Large intestine (tissue), 1 donor: ENCODE measurements around the gene KHDC1. TPM values are rescaled to one million over a fixed set of nuclear protein-coding genes. Genes with fewer than 3 reads are reported as not detected.

ENCODE experiments used
- polyA plus RNA-seq: library from polyadenylated mRNA; unstranded; fragments of 120-200 nt; gene quantifications from one replicate; pipeline ENCODE4 v1.2.1, GENCODE V29; 2013

Gene KHDC1
- polyA plus RNA-seq, 1 donor, result 4.2 TPM

Other genes with a start within 250 kb of the KHDC1 start
- 0.13 TPM for gene KHDC1L, start 37.7 kb downstream of the KHDC1 start, polyA plus RNA-seq
- gene DPPA5, start 91.1 kb upstream of the KHDC1 start, polyA plus RNA-seq, result not detected
- not detected for gene KHDC3L, start 99.5 kb upstream of the KHDC1 start, polyA plus RNA-seq
- 0.43 TPM for gene OOEP, start 106.7 kb upstream of the KHDC1 start, polyA plus RNA-seq
- gene DDX43, start 131.6 kb upstream of the KHDC1 start, polyA plus RNA-seq, result 0.63 TPM
- 2.8 TPM for gene CGAS, start 189.1 kb upstream of the KHDC1 start, polyA plus RNA-seq
- gene MTO1, start 198.5 kb upstream of the KHDC1 start, polyA plus RNA-seq, result 24.0 TPM